CD4-positive, alpha-beta T cell (primary cell): ENCODE results near the gene EFS. TPM values are rescaled to one million over a fixed set of nuclear protein-coding genes. Genes with fewer than 3 reads are reported as not detected.

Experiments used
- ATAC-seq: fragments of 200-7000 bp; cut with Tn5 transposase; one replicate; pipeline ENCODE4 v1.10.0; 2022; ENCODE audit warnings: mild to moderate bottlenecking; ENCODE audit not compliant: poor library complexity
- CTCF ChIA-PET: fragments of 350-600 bp; sonication (Branson Sonifier 250); formaldehyde crosslinking; loops from one replicate; lab custom pipeline; 2021; ENCODE audit warnings: antibody characterized with exemption, inconsistent platforms; lab: Charles Lee
- POLR2A ChIA-PET: fragments of 350-600 bp; sonication (Branson Sonifier 250); formaldehyde crosslinking; loops from one replicate; lab custom pipeline; 2021; ENCODE audit warnings: antibody characterized with exemption, inconsistent platforms; lab: Charles Lee
- DNase-seq, 14 experiments: peaks; one replicate each; pipeline ENCODE4 v3.0.0-alpha.2; 2013 to 2020; ENCODE audit warnings: mixed read lengths in 2 of 14
- H3K27ac ChIP-seq, 2 donors: one replicate each; pipeline versions ENCODE4 v1.5.1 to v1.7.0; 2013; ENCODE audit warnings: low read length in 2 of 2, low read depth in 1 of 2, mild to moderate bottlenecking in 1 of 2
- H3K27me3 ChIP-seq, 2 experiments: 1 replicate in 1 of 2; 2 replicates in 1 of 2; pipeline versions ENCODE4 v1.6.1 to v1.7.0; 2013; ENCODE audit warnings: low read length in 2 of 2, control low read depth in 1 of 2, mild to moderate bottlenecking in 1 of 2, moderate library complexity in 1 of 2; ENCODE audit not compliant: insufficient read depth in 2 of 2, control insufficient read depth in 1 of 2
- H3K36me3 ChIP-seq: one replicate; pipeline ENCODE4 v1.6.1; 2013; ENCODE audit warnings: low read length, control low read depth; ENCODE audit not compliant: insufficient read depth
- H3K4me1 ChIP-seq: one replicate; pipeline ENCODE4 v1.6.1; 2013; ENCODE audit warnings: low read length, control low read depth; ENCODE audit not compliant: insufficient read depth
- H3K4me3 ChIP-seq: one replicate; pipeline ENCODE4 v1.5.1; 2013; ENCODE audit warnings: mild to moderate bottlenecking, low read length, moderate library complexity
- H3K9me3 ChIP-seq, 2 experiments: 1 replicate in 1 of 2; 2 replicates in 1 of 2; pipeline versions ENCODE4 v1.6.1 to v1.7.0; 2013; ENCODE audit warnings: low read length in 2 of 2, mild to moderate bottlenecking in 2 of 2, control low read depth in 1 of 2, moderate library complexity in 1 of 2; ENCODE audit not compliant: control insufficient read depth in 1 of 2, insufficient read depth in 1 of 2
- H3K27ac Mint-ChIP-seq: one replicate; pipeline ENCODE4 v1.8.0; 2020; ENCODE audit warnings: mixed read lengths
- H3K27me3 Mint-ChIP-seq: one replicate; pipeline ENCODE4 v1.8.0; 2021; ENCODE audit warnings: mixed read lengths
- H3K36me3 Mint-ChIP-seq: one replicate; pipeline ENCODE4 v1.8.0; 2021; ENCODE audit warnings: low read depth, mixed read lengths
- H3K4me1 Mint-ChIP-seq: one replicate; pipeline ENCODE4 v1.8.0; 2021; ENCODE audit warnings: low read depth, mixed read lengths
- H3K4me3 Mint-ChIP-seq: one replicate; pipeline ENCODE4 v1.8.0; 2020; ENCODE audit warnings: mild to moderate bottlenecking, mixed read lengths
- H3K9me3 Mint-ChIP-seq: one replicate; pipeline ENCODE4 v1.8.0; 2020; ENCODE audit warnings: mixed read lengths
- intact Hi-C, 2 experiments: fragments of 100-400 bp; cut with DNase I in 1 of 2; cut with micrococcal nuclease in 1 of 2; formaldehyde crosslinking; loops; one replicate each; pipeline versions ENCODE4 v1.15.1 to v1.9.0; 2023 to 2025; cut with DNase I, micrococcal nuclease
- total RNA-seq, 174 experiments: library from RNA in 2 of 174; stranded (reverse) in 2 of 174; gene quantifications; one replicate each; pipeline ENCODE4 v1.2.3 and lab custom pipeline; 2021 to 2026
- TF ChIP-seq, protein P1 (sequence below): fragments of 200-600 bp; IDR thresholded peaks from one replicate; pipeline ENCODE4 v1.8.0; 2022; ENCODE audit warnings: antibody characterized with exemption, mild to moderate bottlenecking

Gene EFS
- total RNA-seq, 2 experiments from 2014 or later: not detected

DNA sequence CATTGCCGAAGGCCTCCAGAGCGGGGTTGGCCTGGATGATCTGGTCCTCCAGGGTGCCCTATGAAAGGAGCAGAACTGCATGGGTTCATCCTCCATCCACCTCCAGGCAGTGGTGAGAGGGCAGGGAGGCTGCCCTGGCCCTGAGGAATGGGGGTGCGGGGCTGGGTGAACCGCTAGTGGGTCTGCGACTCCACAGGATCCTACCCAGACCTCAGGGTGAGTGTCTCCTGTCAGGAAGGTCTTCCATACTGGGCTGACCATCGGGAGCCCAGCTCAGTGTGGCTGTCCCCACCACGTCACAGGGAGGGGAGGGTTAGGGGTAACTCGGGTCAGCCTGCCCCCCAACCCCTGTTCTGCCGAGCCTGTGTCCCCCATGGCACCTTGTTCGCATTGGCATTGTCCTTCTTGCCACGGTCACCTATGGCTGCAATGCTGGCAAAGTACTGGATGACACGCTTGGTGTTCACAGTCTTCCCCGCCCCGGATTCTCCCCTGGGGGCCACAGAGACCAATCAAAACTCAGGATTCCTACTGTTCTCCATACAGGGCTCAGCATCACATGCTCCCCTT is 39.4 kb upstream of the EFS start:
- POLR2A ChIA-PET: no interaction called here
- DNase-seq: no peak
- TF ChIP-seq, protein P1, sequence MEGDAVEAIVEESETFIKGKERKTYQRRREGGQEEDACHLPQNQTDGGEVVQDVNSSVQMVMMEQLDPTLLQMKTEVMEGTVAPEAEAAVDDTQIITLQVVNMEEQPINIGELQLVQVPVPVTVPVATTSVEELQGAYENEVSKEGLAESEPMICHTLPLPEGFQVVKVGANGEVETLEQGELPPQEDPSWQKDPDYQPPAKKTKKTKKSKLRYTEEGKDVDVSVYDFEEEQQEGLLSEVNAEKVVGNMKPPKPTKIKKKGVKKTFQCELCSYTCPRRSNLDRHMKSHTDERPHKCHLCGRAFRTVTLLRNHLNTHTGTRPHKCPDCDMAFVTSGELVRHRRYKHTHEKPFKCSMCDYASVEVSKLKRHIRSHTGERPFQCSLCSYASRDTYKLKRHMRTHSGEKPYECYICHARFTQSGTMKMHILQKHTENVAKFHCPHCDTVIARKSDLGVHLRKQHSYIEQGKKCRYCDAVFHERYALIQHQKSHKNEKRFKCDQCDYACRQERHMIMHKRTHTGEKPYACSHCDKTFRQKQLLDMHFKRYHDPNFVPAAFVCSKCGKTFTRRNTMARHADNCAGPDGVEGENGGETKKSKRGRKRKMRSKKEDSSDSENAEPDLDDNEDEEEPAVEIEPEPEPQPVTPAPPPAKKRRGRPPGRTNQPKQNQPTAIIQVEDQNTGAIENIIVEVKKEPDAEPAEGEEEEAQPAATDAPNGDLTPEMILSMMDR: no peak
- Mint-ChIP-seq H3K4me1 (no peaks in the 10 kb centered on the region), H3K36me3 (no peaks in the 10 kb centered on the region), H3K27me3 (peaks cover 27% of the 10 kb centered on the region), H3K27ac (no peak overlapping the region), H3K9me3 (no peaks in the 10 kb centered on the region), H3K4me3 (no peak overlapping the region)
- Histone ChIP-seq H3K27ac (no peak overlapping the region), H3K36me3 (no peaks in the 10 kb centered on the region), H3K4me3 (no peak overlapping the region), H3K27me3 (no peaks in the 10 kb centered on the region), H3K9me3 (no peaks in the 10 kb centered on the region), H3K4me1 (no peaks in the 10 kb centered on the region)
- ATAC-seq: no peak
- CTCF ChIA-PET: no interaction called here
- intact Hi-C loops: no loop called here

GRCh38 chr14:23403908-23404307 is 38.9 kb upstream of the EFS start:
- intact Hi-C loops: no loop called here

DNA sequence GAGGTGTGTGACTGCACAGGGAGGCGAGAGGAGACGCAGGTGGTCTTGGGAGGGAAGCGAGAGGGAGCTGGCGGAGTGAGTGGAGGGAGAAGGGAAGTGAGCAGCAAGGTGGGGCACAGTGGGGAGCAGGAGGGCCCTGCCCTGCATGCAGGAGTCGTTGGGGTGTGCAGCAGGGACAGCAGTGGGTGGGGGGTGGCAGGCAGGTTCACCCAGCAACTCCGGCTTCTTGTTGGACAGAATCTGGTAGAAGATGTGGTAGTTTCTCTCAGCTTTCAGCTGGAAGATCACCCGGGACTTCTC is 38.1 kb upstream of the EFS start:
- Mint-ChIP-seq H3K27ac (no peak overlapping the region), H3K4me3 (no peak overlapping the region), H3K36me3 (no peaks in the 10 kb centered on the region), H3K9me3 (no peaks in the 10 kb centered on the region), H3K27me3 (peaks cover 27% of the 10 kb centered on the region), H3K4me1 (no peaks in the 10 kb centered on the region)
- POLR2A ChIA-PET: no interaction called here
- H3K36me3 ChIP-seq: no peaks in the 10 kb centered on the region
- CTCF ChIA-PET: no interaction called here
- intact Hi-C loops: no loop called here
- no peak overlapping the region for H3K27ac ChIP-seq
- no peaks in the 10 kb centered on the region for H3K9me3 ChIP-seq
- no peak overlapping the region for H3K4me3 ChIP-seq
- DNase-seq: no peak
- ATAC-seq: no peak
- H3K27me3 ChIP-seq: no peaks in the 10 kb centered on the region
- TF ChIP-seq, protein P1: no peak
- H3K4me1 ChIP-seq: no peaks in the 10 kb centered on the region

More at GRCh38 chr14:23403908-23404307, 38.9 kb upstream of the EFS start:
- H3K27ac Mint-ChIP-seq: no peak overlapping the region
- Histone ChIP-seq H3K36me3 (no peaks in the 10 kb centered on the region), H3K27me3 (no peaks in the 10 kb centered on the region), H3K9me3 (no peaks in the 10 kb centered on the region), H3K4me3 (no peak overlapping the region), H3K27ac (no peak overlapping the region), H3K4me1 (no peaks in the 10 kb centered on the region)
- DNase-seq (no peak), ATAC-seq (no peak)
- H3K36me3 Mint-ChIP-seq: no peaks in the 10 kb centered on the region
- no peaks in the 10 kb centered on the region for H3K4me1 Mint-ChIP-seq
- ChIA-PET POLR2A (no interaction called here), CTCF (no interaction called here)
- TF ChIP-seq, protein P1: no peak
- no peak overlapping the region for H3K4me3 Mint-ChIP-seq
- peaks cover 27% of the 10 kb centered on the region for H3K27me3 Mint-ChIP-seq
- no peaks in the 10 kb centered on the region for H3K9me3 Mint-ChIP-seq
